IMR-90 (cell line): ENCODE data around the gene TIE1. TPM values are rescaled to one million over a fixed set of nuclear protein-coding genes. Genes with fewer than 3 reads are reported as not detected.

ENCODE experiments used
- ATAC-seq: fragments of 200-7000 bp; cut with Tn5 transposase; 2 replicates; pipeline ENCODE4 v1.9.1; 2020; ENCODE audit warnings: low read depth, mild to moderate bottlenecking, moderate library complexity
- BruUV-seq: library from RNA; stranded (reverse); fragments of 400-500 nt; replicated peaks from 2 replicates; lab custom pipeline; 2021; lab: Mats Ljungman, UMichigan
- CTCF ChIA-PET: fragments of 300-600 bp; formaldehyde crosslinking; extraction: SDS; loops from one replicate; lab custom pipeline; 2021; ENCODE audit warnings: antibody characterized with exemption; lab: Yijun Ruan, JAX
- POLR2A ChIA-PET: fragments of 300-600 bp; sonication (Branson Sonifier 250); formaldehyde crosslinking; loops from one replicate; lab custom pipeline; 2022; ENCODE audit warnings: antibody characterized with exemption; ENCODE audit not compliant: unreplicated experiment; lab: Charles Lee
- DNase-seq: peaks from one replicate; pipeline ENCODE4 v3.0.0; 2013
- H2AFZ ChIP-seq: replicated peaks from 2 replicates; pipeline ENCODE3; 2013; ENCODE audit warnings: low read length, mild to moderate bottlenecking; ENCODE audit not compliant: poor library complexity
- H2AK5ac ChIP-seq: 2 replicates; pipeline ENCODE4 v1.6.1; 2013; ENCODE audit warnings: low read depth, low read length, inconsistent platforms
- H2AK9ac ChIP-seq: replicated peaks from 2 replicates; pipeline ENCODE3; 2013; ENCODE audit warnings: mild to moderate bottlenecking, low read depth, low read length, moderate library complexity; ENCODE audit not compliant: poor library complexity
- H2BK120ac ChIP-seq: 2 replicates; pipeline ENCODE4 v1.6.1; 2013; ENCODE audit warnings: low read depth, low read length, inconsistent platforms
- H2BK15ac ChIP-seq: 3 replicates; pipeline ENCODE4 v1.6.1; 2013; ENCODE audit warnings: low read depth, low read length, inconsistent platforms
- H2BK20ac ChIP-seq: 2 replicates; pipeline ENCODE4 v1.6.1; 2013; ENCODE audit warnings: low read depth, mild to moderate bottlenecking, inconsistent platforms, low read length, moderate library complexity
- H2BK5ac ChIP-seq: 2 replicates; pipeline ENCODE4 v1.6.1; 2013; ENCODE audit warnings: mild to moderate bottlenecking, low read depth, low read length, inconsistent platforms; ENCODE audit not compliant: poor library complexity, severe bottlenecking
- H3K14ac ChIP-seq: replicated peaks from 2 replicates; pipeline ENCODE4 v1.6.1; 2013; ENCODE audit warnings: low read depth, low read length, inconsistent platforms
- H3K18ac ChIP-seq: 2 replicates; pipeline ENCODE4 v1.6.1; 2013; ENCODE audit warnings: low read depth, low read length, control low read depth
- H3K23ac ChIP-seq: 2 replicates; pipeline ENCODE4 v1.6.1; 2013; ENCODE audit warnings: low read depth, low read length, inconsistent platforms
- H3K27ac ChIP-seq: 2 replicates; pipeline ENCODE4 v1.5.1; 2013; ENCODE audit warnings: mild to moderate bottlenecking, control low read depth, low read length; ENCODE audit not compliant: insufficient read depth
- H3K27me3 ChIP-seq: 2 replicates; pipeline ENCODE4 v1.6.1; 2013; ENCODE audit warnings: low read length; ENCODE audit not compliant: control insufficient read depth, insufficient read depth
- H3K36me3 ChIP-seq: 2 replicates; pipeline ENCODE4 v1.6.1; 2013; ENCODE audit warnings: low read length, mixed read lengths; ENCODE audit not compliant: control insufficient read depth, insufficient read depth
- H3K4ac ChIP-seq: 2 replicates; pipeline ENCODE4 v1.6.1; 2013; ENCODE audit warnings: low read depth, low read length, inconsistent platforms
- H3K4me1 ChIP-seq: 2 replicates; pipeline ENCODE4 v1.6.1; 2013; ENCODE audit warnings: low read length, mixed read lengths; ENCODE audit not compliant: control insufficient read depth, insufficient read depth
- H3K4me2 ChIP-seq: 2 replicates; pipeline ENCODE4 v1.6.1; 2013; ENCODE audit warnings: low read depth, mild to moderate bottlenecking, control low read depth, low read length, moderate library complexity
- H3K4me3 ChIP-seq: 2 replicates; pipeline ENCODE4 v1.5.1; 2013; ENCODE audit warnings: low read depth, mild to moderate bottlenecking, control low read depth, low read length, moderate library complexity; ENCODE audit not compliant: insufficient read depth
- H3K56ac ChIP-seq: 2 replicates; pipeline ENCODE4 v1.6.1; 2013; ENCODE audit warnings: low read length, inconsistent platforms; ENCODE audit not compliant: insufficient read depth; ENCODE audit errors: extremely low read depth
- H3K79me1 ChIP-seq, 2 experiments: 2 replicates each; pipeline ENCODE4 v1.6.1; 2013; ENCODE audit warnings: low read length in 2 of 2, inconsistent platforms in 1 of 2, low read depth in 1 of 2
- H3K9ac ChIP-seq: 2 replicates; pipeline ENCODE4 v1.6.1; 2013; ENCODE audit warnings: low read depth, low read length, control low read depth
- H3K9me1 ChIP-seq: 2 replicates; pipeline ENCODE4 v1.6.1; 2013; ENCODE audit warnings: low read length, inconsistent platforms; ENCODE audit not compliant: insufficient read depth
- H3K9me3 ChIP-seq: 2 replicates; pipeline ENCODE4 v1.6.1; 2013; ENCODE audit warnings: low read length; ENCODE audit not compliant: control insufficient read depth, insufficient read depth
- H4K20me1 ChIP-seq: 2 replicates; pipeline ENCODE4 v1.6.1; 2013; ENCODE audit warnings: low read length, inconsistent platforms; ENCODE audit not compliant: insufficient read depth
- H4K5ac ChIP-seq: 2 replicates; pipeline ENCODE4 v1.6.1; 2013; ENCODE audit warnings: mild to moderate bottlenecking, low read depth, low read length, control low read depth
- H4K8ac ChIP-seq, 2 experiments: 2 replicates each; pipeline ENCODE4 v1.6.1; 2013; ENCODE audit warnings: low read depth in 2 of 2, low read length in 2 of 2, control low read depth in 1 of 2, inconsistent platforms in 1 of 2
- H4K91ac ChIP-seq: 2 replicates; pipeline ENCODE4 v1.6.1; 2013; ENCODE audit warnings: low read depth, low read length, inconsistent platforms; ENCODE audit not compliant: insufficient read depth
- BHLHE40 ChIP-seq: fragments of 150-350 bp; IDR thresholded peaks from 2 replicates; pipeline ENCODE4 v1.6.1; 2016; ENCODE audit warnings: mild to moderate bottlenecking, low read depth, low read length
- CEBPB ChIP-seq: IDR thresholded peaks from 2 replicates; pipeline ENCODE4 v1.6.1; 2012; ENCODE audit warnings: low read depth, low read length, improper control_type of control experiment
- CHD1 ChIP-seq: IDR thresholded peaks from 2 replicates; pipeline ENCODE4 v1.6.1; 2012; ENCODE audit warnings: low read depth, low read length, improper control_type of control experiment
- CTCF ChIP-seq: conservative IDR thresholded peaks from 2 replicates; pipeline ENCODE4 v1.5.1; 2012; ENCODE audit warnings: mild to moderate bottlenecking, low read depth, low read length, improper control_type of control experiment
- ELK1 ChIP-seq: fragments of 150-350 bp; IDR thresholded peaks from 2 replicates; pipeline ENCODE4 v1.6.1; 2016; ENCODE audit warnings: low read depth, mild to moderate bottlenecking, low read length, moderate library complexity, borderline replicate concordance
- FOS ChIP-seq: fragments of 150-350 bp; IDR thresholded peaks from 2 replicates; pipeline ENCODE4 v1.6.1; 2016; ENCODE audit warnings: low read depth, low read length
- MAZ ChIP-seq: IDR thresholded peaks from 2 replicates; pipeline ENCODE4 v1.6.1; 2012; ENCODE audit warnings: low read depth, mild to moderate bottlenecking, low read length, improper control_type of control experiment, moderate library complexity, borderline replicate concordance
- MXI1 ChIP-seq: IDR thresholded peaks from 2 replicates; pipeline ENCODE4 v1.6.1; 2012; ENCODE audit warnings: low read depth, mild to moderate bottlenecking, low read length, moderate library complexity, borderline replicate concordance
- NFE2L2 ChIP-seq: fragments of 150-350 bp; IDR thresholded peaks from 2 replicates; pipeline ENCODE4 v1.6.1; 2016; ENCODE audit warnings: low read depth, mild to moderate bottlenecking, low read length
- POLR2A ChIP-seq: IDR thresholded peaks from 2 replicates; pipeline ENCODE4 v1.6.1; 2012; ENCODE audit warnings: mild to moderate bottlenecking, low read depth, low read length
- RFX5 ChIP-seq: IDR thresholded peaks from 2 replicates; pipeline ENCODE4 v1.8.0; 2012; ENCODE audit warnings: low read depth, mild to moderate bottlenecking, low read length, moderate library complexity
- SMC3 ChIP-seq: fragments of 150-350 bp; IDR thresholded peaks from 2 replicates; pipeline ENCODE4 v1.6.1; 2016; ENCODE audit warnings: low read depth, mild to moderate bottlenecking, antibody characterized with exemption, low read length, moderate library complexity
- USF2 ChIP-seq: fragments of 150-350 bp; IDR thresholded peaks from 2 replicates; pipeline ENCODE4 v1.6.1; 2017; ENCODE audit warnings: mild to moderate bottlenecking, antibody characterized with exemption, low read length, low read depth
- WGBS, 2 experiments: methylation state at CpG; one replicate each; pipeline versions ENCODE4 v1.1.5 to v1.1.7; 2013; ENCODE audit warnings: missing lambda C conversion rate in 2 of 2; ENCODE audit not compliant: insufficient read length in 1 of 2; ENCODE audit errors: extremely low coverage in 2 of 2; 5-methylcytosine and 5-hydroxymethylcytosine counted together
- dilution Hi-C: fragments of 300-500 bp; cut with HindIII; formaldehyde crosslinking; loops from one replicate; pipeline ENCODE4 v1.14.3; 2018; ENCODE audit warnings: low sequenced_read_pairs; ENCODE audit not compliant: unreplicated experiment
- in situ Hi-C: fragments of 300-500 bp; cut with MboI; formaldehyde crosslinking; loops from 3 replicates; pipeline ENCODE4 v1.14.3; 2019; ENCODE audit warnings: low sequenced_read_pairs, inconsistent platforms, mixed read lengths
- intact Hi-C: fragments of 100-400 bp; cut with micrococcal nuclease; formaldehyde crosslinking; loops from 2 replicates; pipeline ENCODE4 v1.10.0; 2022
- polyA plus RNA-seq, 3 experiments: library from polyadenylated mRNA; depleted of rRNA; stranded (reverse); fragments of >200 nt; gene quantifications; 2 replicates each; pipeline ENCODE4 v1.2.3, GENCODE V29; 2012; ENCODE audit warnings: low replicate concordance in 1 of 3
- total RNA-seq: library from RNA; depleted of rRNA; stranded (reverse); fragments of >200 nt; gene quantifications from 2 replicates; pipeline ENCODE4 v1.2.3, GENCODE V29; 2012

The TIE1 gene
- total and polyA plus RNA-seq, 2 of the 4 experiments (the other 2 are of a cell fraction) = 2.3 to 7.5 TPM

GRCh38 chr1:43315963-43316737 lies 15.4 kb downstream of the TIE1 start:
- Histone ChIP-seq H2AK5ac (no peak overlapping the region), H3K4me2 (no peak overlapping the region), H3K4me3 (no peak overlapping the region), H2AK9ac (no peak overlapping the region), H3K79me1 (no peaks in the 10 kb centered on the region), H4K20me1 (no peaks in the 10 kb centered on the region), H2BK20ac (no peak overlapping the region), H3K4ac (no peak overlapping the region), H3K9ac (no peak overlapping the region), H3K14ac (no peak overlapping the region), H2AFZ (peak overlapping the region; percentile 17), H3K9me1 (peaks cover 3% of the 10 kb centered on the region; the same call in 1 of the 2 replicates), H3K36me3 (no peaks in the 10 kb centered on the region), H4K91ac (no peak overlapping the region), H2BK5ac (no peak overlapping the region), H4K5ac (no peak overlapping the region), H4K8ac (no peak overlapping the region), H3K4me1 (peaks cover 5% of the 10 kb centered on the region), H3K27me3 (no peaks in the 10 kb centered on the region; the same call in 1 of the 2 replicates), H3K9me3 (no peaks in the 10 kb centered on the region), H3K56ac (no peak overlapping the region), H3K27ac (no peak overlapping the region), H3K18ac (no peak overlapping the region), H2BK120ac (no peak overlapping the region), H3K23ac (no peak overlapping the region), H2BK15ac (no peak overlapping the region)
- no TSS peak for BruUV-seq
- POLR2A ChIA-PET = no interaction called here
- DNase-seq (no peak), ATAC-seq (no peak)
- dilution Hi-C loops (no loop called here), in situ Hi-C loops (no loop called here), intact Hi-C loops (no loop called here)
- WGBS, 2 experiments = 84% methylated on average over 10 of the region's 10 CpGs; no CpG with 5 or more reads in 1 of the 2 experiments
- CTCF ChIA-PET = interaction anchor here (0.6 kb wide), 1 partner anchor 38 kb away, joined by 3 read pairs; no protein-coding TSS in a partner anchor
- TF ChIP-seq NFE2L2 (no peak), SMC3 (no peak), BHLHE40 (no peak), USF2 (no peak), CEBPB (no peak), MXI1 (no peak), POLR2A (no peak), FOS (no peak), RFX5 (no peak), ELK1 (no peak), CHD1 (no peak), MAZ (no peak), CTCF (no peak)
